Liver (tissue), 9 donors: ENCODE data around the gene KCNG1. TPM values are rescaled to one million over a fixed set of nuclear protein-coding genes. Genes with fewer than 3 reads are reported as not detected.

Source experiments
- DNase-seq: peaks from one replicate; pipeline ENCODE4 v3.0.0-alpha.2; 2017; ENCODE audit warnings: low spot score
- H3K27ac ChIP-seq, 2 donors: one replicate each; pipeline ENCODE4 v1.7.0; 2013; ENCODE audit warnings: inconsistent platforms in 2 of 2, low read length in 2 of 2, control low read depth in 1 of 2, low read depth in 1 of 2, mild to moderate bottlenecking in 1 of 2
- H3K27me3 ChIP-seq, 4 donors: one replicate each; pipeline versions ENCODE4 v1.6.1 to v1.7.0; 2013; ENCODE audit warnings: low read length in 3 of 4, inconsistent platforms in 1 of 4, mild to moderate bottlenecking in 1 of 4, moderate library complexity in 1 of 4; ENCODE audit not compliant: control insufficient read depth in 4 of 4, insufficient read depth in 4 of 4
- H3K36me3 ChIP-seq, 4 donors: one replicate each; pipeline versions ENCODE4 v1.6.1 to v1.7.0; 2013; ENCODE audit warnings: low read length in 3 of 4, mild to moderate bottlenecking in 3 of 4, low read depth in 1 of 4, moderate library complexity in 1 of 4; ENCODE audit not compliant: control insufficient read depth in 4 of 4, insufficient read depth in 3 of 4
- H3K4me1 ChIP-seq, 4 donors: one replicate each; pipeline versions ENCODE4 v1.6.1 to v1.7.0; 2013; ENCODE audit warnings: low read length in 3 of 4, mild to moderate bottlenecking in 3 of 4, moderate library complexity in 1 of 4; ENCODE audit not compliant: control insufficient read depth in 4 of 4, insufficient read depth in 4 of 4
- H3K4me3 ChIP-seq, 3 donors: one replicate each; pipeline versions ENCODE4 v1.6.1 to v1.7.0; 2013; ENCODE audit warnings: low read length in 3 of 3, control low read depth in 1 of 3, low read depth in 1 of 3, mild to moderate bottlenecking in 1 of 3
- H3K9ac ChIP-seq, 2 donors: one replicate each; pipeline ENCODE4 v1.7.0; 2013; ENCODE audit warnings: low read length in 2 of 2, mild to moderate bottlenecking in 2 of 2, moderate library complexity in 2 of 2, control low read depth in 1 of 2, low read depth in 1 of 2
- H3K9me3 ChIP-seq, 4 donors: one replicate each; pipeline versions ENCODE4 v1.6.1 to v1.7.0; 2013; ENCODE audit warnings: low read length in 3 of 4; ENCODE audit not compliant: control insufficient read depth in 4 of 4
- ATF3 ChIP-seq: IDR thresholded peaks from 2 replicates; pipeline ENCODE4 v1.6.1; 2016; ENCODE audit warnings: antibody characterized with exemption
- EGR1 ChIP-seq, 2 donors: IDR thresholded peaks; 2 replicates each; pipeline ENCODE4 v1.6.1; 2016 to 2018; ENCODE audit warnings: antibody characterized with exemption in 2 of 2, low read depth in 2 of 2
- FOXA1 ChIP-seq: IDR thresholded peaks from 2 replicates; pipeline ENCODE4 v1.6.1; 2016; ENCODE audit warnings: antibody characterized with exemption
- FOXA2 ChIP-seq: IDR thresholded peaks from 2 replicates; pipeline ENCODE4 v1.6.1; 2016; ENCODE audit warnings: antibody characterized with exemption
- GABPA ChIP-seq, 2 donors: IDR thresholded peaks in 1 of 2; conservative IDR thresholded peaks in 1 of 2; 2 replicates each; pipeline ENCODE4 v1.6.1; 2016; ENCODE audit warnings: antibody characterized with exemption in 2 of 2, mild to moderate bottlenecking in 1 of 2, moderate library complexity in 1 of 2
- HNF4A ChIP-seq, 2 donors: conservative IDR thresholded peaks; 2 replicates each; pipeline ENCODE4 v1.6.1; 2016; ENCODE audit warnings: antibody characterized with exemption in 2 of 2, mild to moderate bottlenecking in 2 of 2
- HNF4G ChIP-seq: IDR thresholded peaks from 2 replicates; pipeline ENCODE4 v1.6.1; 2016; ENCODE audit warnings: antibody characterized with exemption
- JUND ChIP-seq, 2 donors: IDR thresholded peaks; 2 replicates each; pipeline ENCODE4 v1.6.1; 2016; ENCODE audit warnings: antibody characterized with exemption in 2 of 2
- NR2F2 ChIP-seq: IDR thresholded peaks from 2 replicates; pipeline ENCODE4 v1.6.1; 2016; ENCODE audit warnings: antibody characterized with exemption
- RAD21 ChIP-seq, 2 donors: IDR thresholded peaks; 2 replicates each; pipeline ENCODE4 v1.6.1; 2016; ENCODE audit warnings: antibody characterized with exemption in 2 of 2, mild to moderate bottlenecking in 2 of 2
- RXRA ChIP-seq, 2 donors: IDR thresholded peaks; 2 replicates each; pipeline ENCODE4 v1.6.1; 2017 to 2018; ENCODE audit warnings: antibody characterized with exemption in 2 of 2, mild to moderate bottlenecking in 1 of 2
- SP1 ChIP-seq: IDR thresholded peaks from 2 replicates; pipeline ENCODE4 v1.6.1; 2018; ENCODE audit warnings: antibody characterized with exemption, mild to moderate bottlenecking
- TAF1 ChIP-seq: conservative IDR thresholded peaks from 2 replicates; pipeline ENCODE4 v1.6.1; 2016; ENCODE audit warnings: antibody characterized with exemption, mild to moderate bottlenecking
- YY1 ChIP-seq: IDR thresholded peaks from 2 replicates; pipeline ENCODE4 v1.6.1; 2016; ENCODE audit warnings: antibody characterized with exemption, mild to moderate bottlenecking
- ZBTB33 ChIP-seq: IDR thresholded peaks from 2 replicates; pipeline ENCODE4 v1.6.1; 2016; ENCODE audit warnings: antibody characterized with exemption
- WGBS: extraction: QIAGEN DNeasy Blood & Tissue Kit; methylation state at CpG from one replicate; pipeline ENCODE4 v1.1.7; 2013; 5-methylcytosine and 5-hydroxymethylcytosine counted together
- polyA plus RNA-seq, 2 donors: library from polyadenylated mRNA; stranded (reverse) in 1 of 2; unstranded in 1 of 2; fragments of 200-250 nt in 1 of 2; fragments of >200 nt in 1 of 2; fragmentation: Nextera tagmentation in 1 of 2; extraction: Ambion mirVana in 1 of 2; gene quantifications; one replicate each; pipeline versions ENCODE4 v1.2.1 to v1.2.3, GENCODE V29; 2013 to 2015
- total RNA-seq, 2 donors: library from RNA; depleted of rRNA; stranded (reverse); fragments of >200 nt; gene quantifications; one replicate each; pipeline ENCODE4 v1.2.3, GENCODE V29; 2014
- TF ChIP-seq, protein P1 (sequence below): fragments of 150-350 bp; IDR thresholded peaks from 2 replicates; pipeline ENCODE4 v1.5.1; 2017; ENCODE audit warnings: improper control_type of control experiment, low read depth, low read length; ENCODE audit not compliant: missing input control
- TF ChIP-seq, protein P2 (sequence below): IDR thresholded peaks from 2 replicates; pipeline ENCODE4 v1.6.1; 2016; ENCODE audit warnings: antibody characterized with exemption
- TF ChIP-seq, protein P3 (sequence below): IDR thresholded peaks from 2 replicates; pipeline ENCODE4 v1.6.1; 2016; ENCODE audit warnings: antibody characterized with exemption, mild to moderate bottlenecking
- donor health status: healthy.
- donor health status: healthy.
- donor health status: healthy.
- donor health status: healthy.
- donor health status: healthy.

Gene KCNG1
- total and polyA plus RNA-seq, 4 donors, result 0.08 to 0.24 (median 0.14) TPM; not detected in 1

- Histone ChIP-seq H3K9ac (no peak overlapping the region), H3K4me1 (peaks cover 0 to 12% (median 5%) of the 10 kb centered on the region in 4 donors), H3K9me3 (no peaks in the 10 kb centered on the region), H3K27me3 (peaks cover 0 to 4% (median 0%) of the 10 kb centered on the region in 4 donors), H3K27ac (no peak overlapping the region), H3K4me3 (no peak overlapping the region), H3K36me3 (no peaks in the 10 kb centered on the region)
- TF ChIP-seq, protein P1, sequence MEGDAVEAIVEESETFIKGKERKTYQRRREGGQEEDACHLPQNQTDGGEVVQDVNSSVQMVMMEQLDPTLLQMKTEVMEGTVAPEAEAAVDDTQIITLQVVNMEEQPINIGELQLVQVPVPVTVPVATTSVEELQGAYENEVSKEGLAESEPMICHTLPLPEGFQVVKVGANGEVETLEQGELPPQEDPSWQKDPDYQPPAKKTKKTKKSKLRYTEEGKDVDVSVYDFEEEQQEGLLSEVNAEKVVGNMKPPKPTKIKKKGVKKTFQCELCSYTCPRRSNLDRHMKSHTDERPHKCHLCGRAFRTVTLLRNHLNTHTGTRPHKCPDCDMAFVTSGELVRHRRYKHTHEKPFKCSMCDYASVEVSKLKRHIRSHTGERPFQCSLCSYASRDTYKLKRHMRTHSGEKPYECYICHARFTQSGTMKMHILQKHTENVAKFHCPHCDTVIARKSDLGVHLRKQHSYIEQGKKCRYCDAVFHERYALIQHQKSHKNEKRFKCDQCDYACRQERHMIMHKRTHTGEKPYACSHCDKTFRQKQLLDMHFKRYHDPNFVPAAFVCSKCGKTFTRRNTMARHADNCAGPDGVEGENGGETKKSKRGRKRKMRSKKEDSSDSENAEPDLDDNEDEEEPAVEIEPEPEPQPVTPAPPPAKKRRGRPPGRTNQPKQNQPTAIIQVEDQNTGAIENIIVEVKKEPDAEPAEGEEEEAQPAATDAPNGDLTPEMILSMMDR, result no peak
- TF ChIP-seq SP1, result no peak
- no peak for TF ChIP-seq HNF4A (conservative IDR thresholded peaks at IDR 0.05)
- TF ChIP-seq NR2F2, result no peak
- no peak for TF ChIP-seq JUND (IDR thresholded peaks at IDR 0.05)
- no peak for TF ChIP-seq ATF3
- no peak for TF ChIP-seq EGR1 (IDR thresholded peaks at IDR 0.05; ENCODE audit: low read depth in 2 of 2)
- no peak for TF ChIP-seq RXRA (IDR thresholded peaks at IDR 0.05)
- TF ChIP-seq FOXA2, result no peak
- no peak for TF ChIP-seq HNF4G
- TF ChIP-seq RAD21 (IDR thresholded peaks at IDR 0.05), result no peak
- TF ChIP-seq YY1, result no peak
- no peak for TF ChIP-seq FOXA1
- TF ChIP-seq, protein P2, sequence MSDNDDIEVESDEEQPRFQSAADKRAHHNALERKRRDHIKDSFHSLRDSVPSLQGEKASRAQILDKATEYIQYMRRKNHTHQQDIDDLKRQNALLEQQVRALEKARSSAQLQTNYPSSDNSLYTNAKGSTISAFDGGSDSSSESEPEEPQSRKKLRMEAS, result no peak
- no peak for TF ChIP-seq TAF1
- TF ChIP-seq, protein P3, sequence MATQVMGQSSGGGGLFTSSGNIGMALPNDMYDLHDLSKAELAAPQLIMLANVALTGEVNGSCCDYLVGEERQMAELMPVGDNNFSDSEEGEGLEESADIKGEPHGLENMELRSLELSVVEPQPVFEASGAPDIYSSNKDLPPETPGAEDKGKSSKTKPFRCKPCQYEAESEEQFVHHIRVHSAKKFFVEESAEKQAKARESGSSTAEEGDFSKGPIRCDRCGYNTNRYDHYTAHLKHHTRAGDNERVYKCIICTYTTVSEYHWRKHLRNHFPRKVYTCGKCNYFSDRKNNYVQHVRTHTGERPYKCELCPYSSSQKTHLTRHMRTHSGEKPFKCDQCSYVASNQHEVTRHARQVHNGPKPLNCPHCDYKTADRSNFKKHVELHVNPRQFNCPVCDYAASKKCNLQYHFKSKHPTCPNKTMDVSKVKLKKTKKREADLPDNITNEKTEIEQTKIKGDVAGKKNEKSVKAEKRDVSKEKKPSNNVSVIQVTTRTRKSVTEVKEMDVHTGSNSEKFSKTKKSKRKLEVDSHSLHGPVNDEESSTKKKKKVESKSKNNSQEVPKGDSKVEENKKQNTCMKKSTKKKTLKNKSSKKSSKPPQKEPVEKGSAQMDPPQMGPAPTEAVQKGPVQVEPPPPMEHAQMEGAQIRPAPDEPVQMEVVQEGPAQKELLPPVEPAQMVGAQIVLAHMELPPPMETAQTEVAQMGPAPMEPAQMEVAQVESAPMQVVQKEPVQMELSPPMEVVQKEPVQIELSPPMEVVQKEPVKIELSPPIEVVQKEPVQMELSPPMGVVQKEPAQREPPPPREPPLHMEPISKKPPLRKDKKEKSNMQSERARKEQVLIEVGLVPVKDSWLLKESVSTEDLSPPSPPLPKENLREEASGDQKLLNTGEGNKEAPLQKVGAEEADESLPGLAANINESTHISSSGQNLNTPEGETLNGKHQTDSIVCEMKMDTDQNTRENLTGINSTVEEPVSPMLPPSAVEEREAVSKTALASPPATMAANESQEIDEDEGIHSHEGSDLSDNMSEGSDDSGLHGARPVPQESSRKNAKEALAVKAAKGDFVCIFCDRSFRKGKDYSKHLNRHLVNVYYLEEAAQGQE, result no peak
- TF ChIP-seq GABPA (IDR thresholded peaks at IDR 0.05 in 1 of 2, conservative IDR thresholded peaks at IDR 0.05 in 1 of 2), result no peak
- no peak for TF ChIP-seq ZBTB33
- WGBS, result 93% methylated on average over 3 of the region's 3 CpGs
- DNase-seq, result no peak
Measured at GRCh38 chr20:50981714-50982048, 41.2 kb downstream of the KCNG1 start.
